ENCODE results near the gene GLTP.

DNA sequence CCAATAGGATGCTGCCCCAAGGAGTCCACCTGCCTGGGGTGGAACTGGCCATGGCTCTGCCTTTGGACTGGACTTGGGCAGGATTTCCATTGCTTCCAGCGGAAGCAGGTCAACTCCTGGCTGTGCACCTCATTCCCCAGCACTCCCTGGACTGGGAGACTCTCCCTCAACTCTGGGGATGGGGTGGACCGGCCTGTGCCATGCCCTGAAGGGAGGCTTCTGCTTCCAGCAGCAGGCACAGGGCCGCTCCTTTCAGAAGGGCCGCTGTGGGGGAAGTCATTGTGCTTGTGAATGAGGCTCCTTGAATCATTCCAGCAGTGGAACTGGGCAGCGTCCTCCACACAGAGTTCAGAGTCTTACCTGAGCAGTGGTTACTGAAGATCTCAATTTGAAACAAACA lies 42.7 kb upstream of the GLTP start:
- TF ChIP-seq, protein P1, sequence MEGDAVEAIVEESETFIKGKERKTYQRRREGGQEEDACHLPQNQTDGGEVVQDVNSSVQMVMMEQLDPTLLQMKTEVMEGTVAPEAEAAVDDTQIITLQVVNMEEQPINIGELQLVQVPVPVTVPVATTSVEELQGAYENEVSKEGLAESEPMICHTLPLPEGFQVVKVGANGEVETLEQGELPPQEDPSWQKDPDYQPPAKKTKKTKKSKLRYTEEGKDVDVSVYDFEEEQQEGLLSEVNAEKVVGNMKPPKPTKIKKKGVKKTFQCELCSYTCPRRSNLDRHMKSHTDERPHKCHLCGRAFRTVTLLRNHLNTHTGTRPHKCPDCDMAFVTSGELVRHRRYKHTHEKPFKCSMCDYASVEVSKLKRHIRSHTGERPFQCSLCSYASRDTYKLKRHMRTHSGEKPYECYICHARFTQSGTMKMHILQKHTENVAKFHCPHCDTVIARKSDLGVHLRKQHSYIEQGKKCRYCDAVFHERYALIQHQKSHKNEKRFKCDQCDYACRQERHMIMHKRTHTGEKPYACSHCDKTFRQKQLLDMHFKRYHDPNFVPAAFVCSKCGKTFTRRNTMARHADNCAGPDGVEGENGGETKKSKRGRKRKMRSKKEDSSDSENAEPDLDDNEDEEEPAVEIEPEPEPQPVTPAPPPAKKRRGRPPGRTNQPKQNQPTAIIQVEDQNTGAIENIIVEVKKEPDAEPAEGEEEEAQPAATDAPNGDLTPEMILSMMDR (IDR thresholded peaks at IDR 0.05): no peak
- TF ChIP-seq POLR2A (IDR thresholded peaks at IDR 0.05): no peak
